Measurements from ENCODE around the gene GRID2. TPM values are rescaled to one million over a fixed set of nuclear protein-coding genes. Genes with fewer than 3 reads are reported as not detected.
"Not testable (repeated sequence)": the region's sequence is repeated elsewhere in the genome, so short reads cannot be mapped to it uniquely, and the experiment has no call there.

Gene GRID2
- total RNA-seq, 1 donor from 2014 or later: not detected

DNA sequence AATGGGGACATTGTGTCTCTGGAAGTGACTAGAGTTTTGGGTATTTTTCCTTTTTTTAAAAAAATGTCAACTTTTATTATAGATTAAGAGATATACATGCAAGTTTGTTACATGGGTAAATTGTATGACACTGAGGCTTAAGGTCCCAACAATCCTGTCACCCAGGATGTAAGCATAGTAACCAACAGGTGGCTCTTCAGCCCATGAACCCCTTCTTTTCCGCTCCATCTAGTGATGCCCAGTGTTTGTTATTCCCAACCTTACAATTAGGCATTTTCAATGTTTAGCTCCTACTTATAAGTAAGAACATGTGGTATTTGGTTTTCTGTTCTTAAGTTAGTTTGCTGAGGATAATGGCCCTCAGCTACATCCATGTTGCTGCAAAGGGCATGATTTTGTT lies 102.7 kb downstream of the GRID2 start:
- H3K4me3 ChIP-seq (ENCODE audit: low read depth, low read length): no peak overlapping the region
- no peak for DNase-seq (ENCODE audit: low read depth)
- TF ChIP-seq, protein P1, sequence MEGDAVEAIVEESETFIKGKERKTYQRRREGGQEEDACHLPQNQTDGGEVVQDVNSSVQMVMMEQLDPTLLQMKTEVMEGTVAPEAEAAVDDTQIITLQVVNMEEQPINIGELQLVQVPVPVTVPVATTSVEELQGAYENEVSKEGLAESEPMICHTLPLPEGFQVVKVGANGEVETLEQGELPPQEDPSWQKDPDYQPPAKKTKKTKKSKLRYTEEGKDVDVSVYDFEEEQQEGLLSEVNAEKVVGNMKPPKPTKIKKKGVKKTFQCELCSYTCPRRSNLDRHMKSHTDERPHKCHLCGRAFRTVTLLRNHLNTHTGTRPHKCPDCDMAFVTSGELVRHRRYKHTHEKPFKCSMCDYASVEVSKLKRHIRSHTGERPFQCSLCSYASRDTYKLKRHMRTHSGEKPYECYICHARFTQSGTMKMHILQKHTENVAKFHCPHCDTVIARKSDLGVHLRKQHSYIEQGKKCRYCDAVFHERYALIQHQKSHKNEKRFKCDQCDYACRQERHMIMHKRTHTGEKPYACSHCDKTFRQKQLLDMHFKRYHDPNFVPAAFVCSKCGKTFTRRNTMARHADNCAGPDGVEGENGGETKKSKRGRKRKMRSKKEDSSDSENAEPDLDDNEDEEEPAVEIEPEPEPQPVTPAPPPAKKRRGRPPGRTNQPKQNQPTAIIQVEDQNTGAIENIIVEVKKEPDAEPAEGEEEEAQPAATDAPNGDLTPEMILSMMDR (conservative IDR thresholded peaks at IDR 0.05; ENCODE audit: low read depth, low read length): no peak

DNA sequence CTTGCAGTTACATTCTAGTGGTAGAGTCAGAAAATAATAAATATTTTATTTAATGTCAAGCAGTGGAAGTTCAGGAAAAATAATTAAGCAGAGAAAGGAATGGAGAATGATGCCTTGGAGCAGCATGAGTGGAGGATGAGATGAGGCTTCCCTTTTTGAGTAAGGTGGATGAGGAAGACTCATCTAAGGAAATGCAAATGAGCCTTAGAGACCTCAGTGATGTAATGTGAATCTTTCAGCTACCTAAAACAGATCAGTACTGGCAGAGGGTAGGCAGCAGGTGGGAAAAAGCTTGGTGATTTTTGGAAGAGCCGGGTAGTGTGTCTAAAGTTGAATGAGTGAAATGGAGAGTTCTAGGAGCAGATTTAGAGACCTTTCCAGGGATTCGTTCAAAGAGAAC lies 118.2 kb downstream of the GRID2 start:
- H3K4me3 ChIP-seq (ENCODE audit: low read depth, low read length): no peak overlapping the region
- TF ChIP-seq, protein P1 (conservative IDR thresholded peaks at IDR 0.05; ENCODE audit: low read depth, low read length): no peak
- no peak for DNase-seq (ENCODE audit: low read depth)

DNA sequence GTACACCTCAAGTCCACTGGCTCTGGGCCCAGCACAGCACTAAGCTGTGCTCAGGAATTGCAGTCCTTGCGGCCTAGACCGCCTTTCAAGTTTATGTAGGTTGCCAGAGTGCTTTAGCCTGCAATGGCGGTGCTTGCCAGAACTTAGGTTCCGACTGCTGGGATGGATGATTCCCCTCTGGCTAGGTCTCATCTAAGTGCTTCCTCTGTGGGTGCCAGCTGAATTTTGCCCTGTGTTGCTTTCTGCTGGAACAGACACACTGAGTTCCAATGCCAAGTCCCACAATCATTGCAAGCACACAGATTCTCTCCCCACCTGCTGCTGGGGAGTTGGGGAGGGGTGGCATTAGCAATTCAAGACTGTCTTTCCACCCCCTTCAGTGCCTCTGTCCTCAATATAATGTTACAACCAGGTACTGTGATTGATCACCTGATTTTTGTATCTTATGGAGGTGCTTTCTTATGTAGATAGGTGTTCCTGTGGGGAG lies 129.5 kb downstream of the GRID2 start:
- TF ChIP-seq, protein P1 (conservative IDR thresholded peaks at IDR 0.05; ENCODE audit: low read depth, low read length): no peak
- no peak overlapping the region for H3K4me3 ChIP-seq (ENCODE audit: low read depth, low read length)
- no peak for DNase-seq (ENCODE audit: low read depth)

DNA sequence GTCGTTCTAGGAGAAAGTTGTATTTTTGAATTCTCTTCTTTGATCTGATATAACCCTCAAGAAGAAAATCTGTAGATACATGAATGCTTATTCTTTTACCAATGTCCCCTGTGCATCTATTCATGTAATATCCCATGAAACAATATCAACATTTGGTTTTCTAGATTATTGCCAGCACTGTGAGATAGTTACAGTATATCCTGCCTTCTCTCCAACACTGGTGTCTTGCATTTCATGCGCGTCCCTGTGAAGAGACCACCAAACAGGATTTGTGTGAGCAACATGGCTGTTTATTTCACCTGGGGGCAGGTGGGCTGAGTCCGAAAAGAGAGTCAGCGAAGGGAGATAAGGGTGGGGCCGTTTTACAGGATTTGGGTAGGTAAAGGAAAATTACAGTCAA lies 135.0 kb downstream of the GRID2 start:
- H3K4me3 ChIP-seq (ENCODE audit: low read depth, low read length); DNase-seq (ENCODE audit: low read depth): not testable (repeated sequence)

DNA sequence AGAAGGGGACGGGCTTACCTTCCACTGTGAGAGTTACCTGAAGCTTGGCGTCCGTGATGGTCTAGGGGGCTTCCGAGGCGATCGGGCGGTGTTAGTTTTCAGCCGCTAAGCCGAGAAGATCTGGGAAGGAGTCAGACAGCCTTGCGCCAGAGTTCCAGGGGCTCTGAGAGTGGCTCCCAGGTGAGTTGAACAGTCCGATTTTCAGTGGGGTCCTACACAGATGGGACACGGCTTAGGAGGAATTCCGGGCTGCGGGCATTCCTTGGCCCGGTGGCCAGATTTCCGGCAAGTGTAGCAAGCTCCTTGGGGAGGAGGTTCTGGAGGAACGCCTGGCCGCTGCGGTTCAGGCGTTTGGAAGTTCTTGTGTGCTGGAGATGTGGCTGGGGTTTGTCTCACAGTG lies 138.4 kb downstream of the GRID2 start:
- not testable (repeated sequence) for DNase-seq (ENCODE audit: low read depth); H3K4me3 ChIP-seq (ENCODE audit: low read depth, low read length)

DNA sequence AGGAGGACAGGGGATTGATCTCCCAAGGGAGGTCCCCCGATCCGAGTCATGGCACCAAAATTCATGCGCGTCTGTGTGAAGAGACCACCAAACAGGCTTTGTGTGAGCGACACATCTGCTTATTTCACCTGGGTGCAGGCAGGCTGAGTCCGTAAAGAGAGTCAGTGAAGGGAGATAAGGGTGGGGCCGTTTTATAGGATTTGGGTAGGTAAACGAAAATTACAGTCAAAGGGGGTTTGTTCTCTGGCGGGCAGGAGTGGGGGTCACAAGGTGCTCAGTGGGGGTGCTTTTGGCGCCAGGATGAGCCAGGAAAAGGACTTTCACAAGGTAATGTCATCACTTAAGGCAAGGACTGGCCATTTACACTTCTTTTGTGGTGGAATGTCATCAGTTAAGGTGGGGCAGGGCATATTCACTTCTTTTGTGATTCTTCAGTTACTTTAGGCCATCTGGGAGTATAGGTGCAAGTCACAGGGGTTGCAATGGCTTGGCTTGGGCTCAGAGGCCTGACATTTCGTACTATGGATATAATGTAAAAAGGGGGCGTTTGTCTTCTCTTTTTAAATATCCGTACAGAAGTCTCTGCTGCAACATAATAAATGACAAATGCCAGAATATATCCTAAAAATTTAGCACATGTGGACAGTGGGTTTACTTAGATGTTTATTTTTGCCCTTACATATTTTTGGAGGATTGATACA lies 140.5 kb downstream of the GRID2 start:
- DNase-seq (ENCODE audit: low read depth); H3K4me3 ChIP-seq (ENCODE audit: low read depth, low read length): not testable (repeated sequence)

DNA sequence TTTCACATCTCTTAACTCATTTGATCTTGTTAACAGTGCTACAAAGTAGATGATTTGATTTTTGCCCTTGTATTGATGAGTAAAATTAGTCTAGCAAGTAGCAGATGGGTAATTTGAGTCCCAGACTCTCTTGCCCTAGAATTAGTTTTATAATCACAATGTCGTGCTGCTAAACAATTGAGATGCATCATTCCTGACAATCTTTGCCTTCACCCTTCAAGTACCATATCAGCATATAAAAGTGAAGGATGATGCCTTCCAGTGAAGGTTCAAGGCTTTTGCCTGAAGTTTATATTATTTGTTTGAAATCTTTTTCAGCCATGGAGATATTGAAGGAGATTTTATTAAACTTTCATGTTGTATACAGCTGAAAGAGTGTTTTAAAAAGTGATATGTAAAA lies 141.4 kb downstream of the GRID2 start:
- TF ChIP-seq, protein P1 (conservative IDR thresholded peaks at IDR 0.05; ENCODE audit: low read depth, low read length): no peak
- DNase-seq (ENCODE audit: low read depth): no peak
- no peak overlapping the region for H3K4me3 ChIP-seq (ENCODE audit: low read depth, low read length)

DNA sequence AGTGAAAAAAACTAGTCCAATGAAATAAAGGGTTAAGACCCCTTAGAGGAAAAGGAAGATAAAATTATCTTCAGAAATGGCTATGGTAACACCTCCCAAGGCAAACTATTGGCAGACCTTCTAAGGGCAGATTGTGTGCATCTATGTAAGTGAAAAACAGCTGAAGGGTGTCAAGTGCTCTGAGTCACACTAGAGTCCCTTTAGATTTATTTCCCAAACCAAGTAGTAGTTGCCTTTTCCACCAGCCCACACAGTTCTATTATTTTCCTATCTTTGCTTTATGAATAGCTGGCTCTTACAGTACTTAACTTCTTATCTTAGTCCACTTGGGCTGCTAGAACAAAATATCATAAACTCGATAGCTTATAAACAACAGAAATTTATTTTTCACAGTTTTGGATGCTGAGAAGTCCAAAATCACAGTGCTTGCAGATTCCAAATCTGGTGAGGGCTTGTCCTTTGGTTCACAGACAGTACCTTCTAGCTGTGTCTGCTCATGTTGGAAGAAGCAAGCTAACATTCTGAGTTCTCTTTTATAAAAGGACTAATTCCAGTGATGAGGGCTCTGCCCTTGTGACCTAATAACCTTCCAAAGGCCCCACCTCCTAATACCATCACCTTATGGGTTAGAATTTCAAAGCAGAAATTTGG lies 143.6 kb downstream of the GRID2 start:
- TF ChIP-seq, protein P1 (conservative IDR thresholded peaks at IDR 0.05; ENCODE audit: low read depth, low read length): no peak
- no peak overlapping the region for H3K4me3 ChIP-seq (ENCODE audit: low read depth, low read length)
- DNase-seq (ENCODE audit: low read depth): no peak

DNA sequence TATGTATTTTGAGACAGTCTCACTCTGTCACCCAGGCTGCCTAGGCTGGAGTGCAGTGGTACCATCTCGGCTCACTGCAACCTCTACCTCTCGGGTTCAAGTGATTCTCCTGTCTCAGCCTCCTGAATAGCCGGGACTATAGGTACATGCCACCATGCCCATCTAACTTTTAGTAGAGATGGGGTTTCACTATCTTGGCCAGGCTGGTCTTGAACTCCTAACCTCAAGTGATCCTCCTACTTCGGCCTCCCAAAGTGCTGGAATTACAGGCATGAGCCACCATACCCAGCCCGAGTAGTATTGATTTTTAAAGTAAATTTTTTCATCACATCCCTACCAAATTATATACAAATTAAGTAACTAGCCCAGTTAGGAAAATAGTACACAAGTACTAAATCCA lies 144.4 kb downstream of the GRID2 start:
- not testable (repeated sequence) for H3K4me3 ChIP-seq (ENCODE audit: low read depth, low read length); DNase-seq (ENCODE audit: low read depth)

All from epithelial cell of proximal tubule (primary cell).